CD4-positive, alpha-beta T cell treated with Interleukin-17A for 1 hour (primary cell): ENCODE measurements around the gene SNX9.

Source experiments
- DNase-seq: peaks from one replicate; pipeline ENCODE4 v3.0.0-alpha.2; 2020

SNX9 gene

DNA sequence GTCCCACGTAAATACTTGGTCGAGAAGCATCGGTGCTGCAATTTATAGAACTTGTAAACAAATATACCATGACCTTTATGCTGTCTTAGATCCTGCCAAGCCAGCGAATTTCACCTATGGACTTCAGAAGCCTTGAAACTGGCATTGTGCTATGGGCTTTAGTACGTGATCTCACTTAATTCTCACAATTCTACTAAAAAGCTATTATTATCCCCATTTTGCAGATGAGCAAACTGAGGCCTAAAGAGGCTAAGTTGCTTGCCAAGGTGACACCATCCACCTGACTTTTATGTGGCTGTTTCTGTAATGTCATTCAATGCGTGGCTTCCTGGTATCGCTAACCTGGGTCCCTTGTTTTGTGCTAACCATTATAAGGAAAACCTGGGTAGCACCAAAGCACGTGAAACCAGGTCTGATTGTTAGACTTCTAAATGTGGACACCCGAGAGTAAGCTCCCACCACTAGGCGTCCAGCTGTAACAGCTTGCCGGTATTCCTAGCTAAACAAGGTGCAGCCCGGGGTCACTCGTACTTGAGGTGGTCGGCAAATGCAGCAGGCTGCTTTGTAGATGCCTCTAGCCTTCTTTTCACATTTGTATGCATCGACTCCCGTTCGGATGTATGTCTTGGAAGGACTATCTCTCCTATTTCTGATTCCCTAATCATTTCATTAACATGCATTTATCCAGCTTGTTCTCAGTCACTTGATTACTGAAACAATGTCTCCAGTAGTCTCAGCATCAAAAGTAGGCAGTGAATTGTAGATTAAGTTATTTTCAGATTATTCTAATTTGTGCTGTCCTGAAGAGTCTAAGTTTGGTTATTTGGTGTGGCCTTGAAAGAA, 159.7 kb downstream of the SNX9 start:
- DNase-seq: peak; percentile 25

DNA sequence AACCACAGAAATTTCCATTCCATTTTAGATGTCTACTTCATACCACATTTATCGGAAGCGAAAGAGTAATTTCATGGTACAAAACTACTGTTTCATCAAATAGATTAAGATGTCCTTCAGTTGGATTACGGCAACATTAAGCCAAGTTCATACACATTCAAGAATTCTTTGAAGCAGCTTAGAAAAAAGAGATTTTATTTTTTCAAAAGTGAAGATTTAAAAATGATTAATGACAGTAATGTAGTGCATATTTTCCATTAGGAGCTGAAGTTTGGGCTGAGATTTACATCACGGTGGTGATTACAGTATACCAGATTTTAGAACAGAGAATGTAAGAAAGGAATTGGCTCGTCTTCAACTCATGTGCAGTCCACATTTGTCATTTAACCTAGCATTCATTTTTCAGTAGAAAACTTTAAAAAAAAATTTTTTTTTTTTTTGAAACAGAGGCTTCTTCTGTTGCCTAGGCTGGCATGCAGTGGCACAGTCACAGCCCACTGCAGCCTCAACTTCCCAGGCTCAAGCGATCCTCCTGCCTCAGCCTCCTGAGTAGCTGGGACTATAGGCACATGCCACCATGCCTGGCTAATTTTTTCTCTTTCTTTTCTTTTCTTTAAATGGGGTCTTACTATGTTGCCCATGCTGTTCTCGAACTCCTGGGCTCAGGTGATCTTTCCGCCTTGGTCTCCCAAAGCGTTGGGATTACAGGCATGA, 160.5 kb downstream of the SNX9 start:
- DNase-seq: no peak

DNA sequence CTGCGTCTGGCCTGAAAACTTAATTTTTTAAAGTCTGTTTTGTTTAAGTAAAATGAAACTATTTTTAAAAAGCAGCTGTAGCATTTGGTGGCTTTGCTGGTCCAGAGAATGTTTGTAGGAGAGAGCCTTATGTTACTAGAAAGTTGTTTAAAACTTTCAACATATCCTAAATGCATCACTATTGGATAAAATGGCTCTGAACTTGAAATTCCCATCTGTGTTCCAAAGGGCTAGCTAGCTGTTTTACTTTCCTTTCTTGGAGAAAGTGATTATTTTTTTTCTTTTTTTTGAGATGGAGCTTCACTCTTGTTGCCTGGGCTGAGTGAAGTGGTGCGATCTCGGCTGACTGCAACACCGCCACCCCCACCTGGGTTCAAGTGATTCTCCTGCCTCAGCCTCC, 161.1 kb downstream of the SNX9 start:
- no peak for DNase-seq

DNA sequence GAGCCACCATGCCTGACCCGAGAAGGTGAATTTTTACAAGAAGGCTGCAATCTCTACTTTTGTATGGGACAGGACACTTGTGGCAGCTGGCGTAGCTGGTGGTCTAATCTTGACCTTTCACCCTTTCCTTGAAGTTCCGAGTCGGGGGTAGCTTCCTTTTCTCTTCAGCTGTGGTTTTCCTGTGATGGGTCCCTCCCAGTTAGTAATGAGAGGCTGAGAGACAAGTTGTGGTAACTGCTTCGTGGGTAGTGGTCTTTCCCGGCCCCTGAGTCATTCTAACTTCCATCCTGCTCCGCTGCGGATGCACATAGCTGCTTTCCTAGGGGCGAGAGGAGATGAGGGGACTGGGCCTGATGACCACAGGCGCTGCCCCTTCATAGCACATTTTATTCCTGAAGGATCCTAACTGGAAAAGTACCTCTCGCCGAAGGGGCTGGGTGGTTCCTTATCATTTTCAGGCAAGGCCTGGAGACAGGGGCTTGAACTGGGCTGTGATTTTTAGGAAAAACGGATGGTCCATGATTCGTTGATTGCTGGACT, 161.7 kb downstream of the SNX9 start:
- DNase-seq: peak; percentile 25

DNA sequence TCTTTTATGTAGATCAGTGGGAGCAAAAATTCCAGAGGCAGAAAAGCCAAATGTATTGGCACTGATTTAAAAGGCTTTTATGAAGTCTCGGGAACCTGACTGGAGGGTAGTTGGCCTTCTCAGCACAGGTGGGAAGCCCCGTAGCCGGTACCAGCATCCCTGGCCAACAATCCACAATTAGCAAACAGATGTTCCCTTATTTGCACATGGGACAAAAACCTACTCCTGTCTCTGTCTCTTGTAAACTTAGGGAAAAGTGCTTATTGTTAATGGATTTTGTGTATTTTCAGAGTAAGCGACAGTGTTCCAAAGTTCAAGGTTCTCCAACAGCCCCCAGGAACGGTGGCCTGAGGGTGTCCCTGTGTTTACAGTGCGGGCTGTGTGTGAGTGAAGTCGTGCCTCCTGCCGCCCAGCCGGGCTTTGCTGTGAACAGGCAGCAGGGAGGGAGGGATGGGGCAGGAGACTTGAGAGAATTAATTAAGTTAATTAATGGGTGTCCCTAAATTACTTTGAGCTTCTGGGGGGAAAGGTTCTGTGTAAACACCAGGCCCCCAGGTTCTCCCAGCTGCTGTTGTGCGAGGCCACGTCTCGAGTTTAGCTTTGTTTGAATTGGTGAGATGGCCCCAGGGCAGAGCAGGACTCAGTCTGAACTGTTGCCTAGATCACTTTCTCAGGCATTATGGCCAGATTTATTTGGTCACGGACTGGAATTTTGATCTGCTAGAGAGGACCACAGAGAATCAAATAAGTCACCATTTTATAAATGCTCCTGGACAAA, 162.5 kb downstream of the SNX9 start:
- no peak for DNase-seq

DNA sequence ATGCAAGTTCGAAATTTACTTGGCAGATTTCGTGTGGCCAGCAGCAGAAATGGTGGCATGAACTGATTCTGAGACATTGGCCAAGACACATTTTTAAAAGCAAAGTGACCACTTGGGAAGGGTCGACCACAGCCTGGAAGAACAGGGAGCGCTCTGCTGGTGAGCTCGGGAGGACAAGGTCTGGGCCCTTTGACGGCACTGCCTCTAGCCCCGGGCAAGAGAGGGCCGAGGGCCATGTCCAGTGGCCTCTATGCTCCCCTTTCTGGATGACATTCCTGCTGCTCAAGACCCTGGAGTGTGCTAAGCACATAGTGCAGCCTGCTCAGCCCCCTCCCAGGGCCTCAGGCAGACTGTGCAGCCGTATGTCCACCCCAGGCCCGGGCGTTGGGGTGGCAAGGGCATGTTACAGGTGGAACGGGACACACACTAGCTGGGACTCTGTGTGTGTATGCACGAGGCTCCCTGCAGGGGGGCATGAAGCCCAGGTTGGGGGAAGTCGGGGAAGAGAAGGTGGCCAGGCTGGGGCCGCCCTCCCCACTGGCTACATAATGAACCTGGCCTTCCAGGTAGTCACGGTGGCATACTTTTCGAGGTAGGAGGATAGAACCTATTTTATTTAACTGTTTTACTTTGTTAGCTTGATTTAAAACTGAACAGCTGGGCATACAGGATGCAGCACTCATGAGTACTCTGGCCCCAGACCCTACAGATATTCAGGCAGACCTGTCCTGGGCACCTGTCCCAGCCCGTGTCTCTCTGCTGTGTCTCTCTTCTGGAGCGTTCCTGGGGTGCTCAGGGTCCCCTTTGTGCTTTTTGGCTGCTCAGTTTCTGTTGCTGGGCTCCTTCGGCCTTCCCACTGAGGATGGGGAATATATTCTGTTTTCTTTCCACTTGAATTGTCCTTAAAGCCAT, 165.0 kb downstream of the SNX9 start:
- no peak for DNase-seq

DNA sequence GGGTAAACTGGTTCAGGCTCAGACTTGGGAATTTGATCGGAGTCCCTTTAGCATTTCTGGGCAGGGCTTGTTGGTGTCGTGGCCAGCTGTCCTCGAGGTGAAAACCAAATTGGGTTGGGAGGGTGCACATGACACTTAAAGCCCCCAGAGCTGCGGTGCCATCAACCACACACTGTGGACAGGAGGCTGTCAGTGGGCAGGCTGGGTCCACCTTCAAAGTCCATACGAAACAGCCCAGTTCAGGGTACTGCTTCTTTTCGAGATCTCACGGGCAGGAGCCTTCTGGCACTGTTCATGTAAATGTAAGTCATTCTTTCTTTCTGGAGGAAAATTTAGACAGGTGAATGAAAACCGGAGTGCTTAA, 165.6 kb downstream of the SNX9 start:
- no peak for DNase-seq

DNA sequence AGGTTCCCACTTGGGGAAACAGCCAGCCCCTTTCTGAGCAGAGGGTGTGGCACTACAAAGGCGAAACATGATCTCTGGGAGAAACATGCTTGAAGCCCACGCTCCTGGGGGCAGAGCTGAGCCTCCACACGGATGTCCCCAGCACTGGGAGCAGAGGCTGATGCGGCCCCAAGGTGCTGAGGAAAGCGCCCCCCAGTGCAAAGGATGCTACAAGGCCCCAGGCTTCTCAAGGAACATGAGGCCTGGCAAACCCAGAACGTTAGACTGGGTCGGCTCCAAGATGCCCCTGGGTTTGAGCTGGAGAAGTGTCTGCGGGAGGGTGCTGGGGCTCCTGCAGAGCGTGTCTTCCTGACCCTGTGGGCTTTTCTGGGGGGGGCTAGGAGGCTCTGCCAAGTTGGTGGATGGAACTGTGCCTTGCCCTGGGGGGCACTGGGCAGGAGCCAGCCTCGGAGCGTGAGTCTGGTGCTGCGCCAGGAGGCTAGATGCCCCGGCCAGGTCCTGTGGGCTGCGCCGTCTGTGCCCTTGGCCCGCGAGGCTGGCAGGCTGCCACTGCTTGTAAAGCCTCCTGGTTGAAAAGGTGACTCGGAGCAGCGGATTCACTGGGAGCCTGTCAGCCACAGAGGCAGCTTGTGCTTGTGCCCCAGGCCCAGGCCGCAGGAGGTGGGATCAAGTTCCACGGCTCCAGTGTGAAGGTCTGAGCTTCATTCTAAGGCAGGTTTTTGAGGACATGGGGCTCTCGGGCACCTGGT, 166.7 kb downstream of the SNX9 start:
- no peak for DNase-seq

DNA sequence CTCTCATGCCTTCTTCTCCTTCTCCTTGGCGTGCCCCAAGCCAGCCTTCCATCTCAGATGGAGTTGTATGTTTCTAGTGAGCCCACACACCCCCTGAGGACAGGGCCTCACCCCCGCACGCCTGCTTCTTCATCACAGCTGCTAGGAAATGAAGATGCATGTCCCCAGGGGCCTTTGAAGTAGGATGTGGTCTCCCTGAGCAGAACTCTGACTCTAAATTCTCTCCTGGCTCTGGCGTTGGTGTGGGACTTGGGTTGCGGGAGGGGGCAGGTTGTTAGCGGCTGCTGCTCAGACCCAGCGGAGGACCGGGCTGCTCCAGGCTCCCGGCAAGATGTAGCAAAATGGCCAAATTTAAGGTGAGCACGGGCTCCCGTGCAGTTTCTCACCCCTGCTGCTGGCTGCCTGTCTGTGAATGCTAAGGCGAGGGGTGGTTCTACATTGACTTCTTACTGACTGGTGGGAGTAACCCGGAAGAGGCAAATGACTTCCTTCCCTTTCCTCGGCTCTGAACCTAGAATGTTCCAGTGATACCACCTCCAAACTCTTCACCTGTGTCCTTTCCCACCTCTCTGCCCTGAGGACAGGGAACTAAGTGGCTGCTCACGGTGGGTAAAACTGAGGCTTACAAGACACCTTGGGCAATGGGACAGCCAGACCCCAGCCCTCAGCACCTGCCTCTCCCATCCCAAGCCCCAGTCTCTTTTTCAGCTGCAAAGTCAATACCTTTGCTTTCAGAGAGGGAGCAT, 167.4 kb downstream of the SNX9 start:
- DNase-seq: no peak

DNA sequence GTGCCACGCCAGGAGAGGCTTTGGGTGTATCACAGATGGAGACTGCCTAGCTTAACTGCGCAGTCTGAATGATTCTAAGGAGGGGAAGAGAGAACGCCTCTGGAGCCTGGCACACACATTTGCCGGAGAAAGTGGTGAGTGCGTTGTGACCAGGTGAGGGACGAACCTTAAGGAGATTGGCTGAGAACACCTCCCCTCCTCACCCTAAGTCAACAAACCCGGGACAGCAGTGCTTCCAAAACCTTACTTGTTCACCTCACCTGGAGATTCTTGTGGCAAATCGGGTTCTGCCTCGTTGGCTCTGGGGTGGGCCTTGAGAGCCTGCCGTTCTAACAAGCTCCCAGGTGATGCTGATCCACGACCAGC, 168.0 kb downstream of the SNX9 start:
- no peak for DNase-seq

DNA sequence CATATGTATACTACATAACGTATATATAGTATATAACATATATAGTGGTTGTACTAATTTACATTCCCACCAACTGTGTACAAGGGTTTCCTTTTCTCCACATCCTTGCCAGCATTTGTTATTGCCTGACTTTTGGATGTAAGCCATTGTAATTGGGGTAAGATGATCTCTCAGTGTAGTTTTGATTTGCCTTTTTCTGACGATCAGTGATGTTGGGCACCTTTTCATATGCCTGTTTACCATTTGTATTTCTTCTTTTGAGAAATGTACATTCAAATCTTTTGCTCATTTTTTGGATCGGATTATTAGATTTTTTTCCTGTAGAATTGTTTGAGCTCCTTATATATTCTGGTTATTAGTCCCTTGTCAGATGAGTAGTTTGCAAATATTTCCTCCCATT, 170.0 kb downstream of the SNX9 start:
- DNase-seq: no peak

DNA sequence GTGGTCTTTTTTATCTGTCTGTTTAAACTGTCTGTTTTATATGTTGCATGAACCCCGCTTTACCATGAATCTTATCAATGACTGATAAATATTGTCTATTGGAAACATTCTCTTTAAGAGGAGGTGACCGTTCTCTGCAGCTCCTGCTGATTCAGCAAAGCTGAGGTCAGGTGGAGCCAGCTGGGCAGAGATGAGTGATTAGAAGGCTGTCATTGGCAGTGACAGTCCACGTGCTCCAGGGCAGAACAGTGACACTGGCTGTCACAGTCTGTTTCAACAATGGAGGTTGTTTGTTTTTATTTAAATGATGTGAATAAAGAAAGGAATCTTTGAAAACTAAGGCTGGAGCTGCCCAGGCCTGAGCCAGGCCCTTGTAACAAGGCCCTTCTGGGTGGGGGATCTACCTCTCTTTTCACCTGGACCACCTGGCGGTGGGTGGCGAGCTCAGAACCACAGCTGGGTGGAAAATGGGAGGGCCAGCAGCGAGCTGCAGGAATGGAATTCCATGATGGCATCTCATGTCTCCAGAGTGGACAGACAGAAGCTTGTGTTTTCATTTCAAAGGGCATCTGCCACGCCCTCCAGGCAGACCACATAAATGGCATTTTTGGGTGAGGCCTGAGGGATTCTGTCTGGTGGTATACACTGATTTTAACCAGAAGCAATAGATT, 171.2 kb downstream of the SNX9 start:
- no peak for DNase-seq
